ENCODE results near the gene CCM2.

The CCM2 gene

GRCh38 chr7:45069444-45070253 lies 69.6 kb downstream of the CCM2 start:
- DNase-seq: no peak

DNA sequence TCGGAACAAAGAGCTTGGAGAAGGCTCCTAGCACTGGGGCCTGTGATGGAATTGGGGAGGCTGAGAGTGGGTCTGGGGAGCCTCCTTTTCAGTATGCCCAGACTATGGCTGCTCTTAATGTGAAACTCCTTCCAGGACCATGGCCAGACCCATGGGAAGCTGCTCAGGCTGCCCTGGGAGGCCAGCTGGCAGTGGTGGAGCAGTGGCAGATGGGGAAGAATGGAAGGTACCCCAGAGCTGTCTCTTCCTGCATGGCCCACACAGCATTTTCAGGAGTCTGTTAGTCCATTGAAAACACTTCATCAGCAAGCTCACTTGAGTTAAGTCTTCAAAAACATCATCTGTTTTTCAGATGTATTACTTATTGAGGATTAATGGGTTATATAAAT lies 70.2 kb downstream of the CCM2 start:
- no peak for DNase-seq

DNA sequence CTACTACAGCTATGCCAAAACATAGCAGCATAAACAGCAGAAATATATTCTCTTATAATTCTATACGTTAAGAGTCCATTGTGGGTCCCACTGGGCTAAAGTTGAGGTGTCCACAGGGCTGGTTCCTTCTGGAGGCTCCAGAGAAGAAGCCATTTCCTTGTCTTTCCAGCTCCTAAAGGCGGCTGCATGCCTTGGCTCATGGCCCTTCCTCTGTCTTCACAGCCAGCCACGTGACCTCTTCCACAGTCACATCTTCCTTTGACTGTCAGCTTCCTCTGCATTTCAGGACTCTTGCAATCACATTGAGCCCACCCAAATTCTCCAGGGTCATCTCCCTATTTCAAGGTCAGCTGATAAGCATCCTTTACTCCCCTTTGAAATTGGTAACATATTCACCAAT lies 71.5 kb downstream of the CCM2 start:
- no peak for DNase-seq

DNA sequence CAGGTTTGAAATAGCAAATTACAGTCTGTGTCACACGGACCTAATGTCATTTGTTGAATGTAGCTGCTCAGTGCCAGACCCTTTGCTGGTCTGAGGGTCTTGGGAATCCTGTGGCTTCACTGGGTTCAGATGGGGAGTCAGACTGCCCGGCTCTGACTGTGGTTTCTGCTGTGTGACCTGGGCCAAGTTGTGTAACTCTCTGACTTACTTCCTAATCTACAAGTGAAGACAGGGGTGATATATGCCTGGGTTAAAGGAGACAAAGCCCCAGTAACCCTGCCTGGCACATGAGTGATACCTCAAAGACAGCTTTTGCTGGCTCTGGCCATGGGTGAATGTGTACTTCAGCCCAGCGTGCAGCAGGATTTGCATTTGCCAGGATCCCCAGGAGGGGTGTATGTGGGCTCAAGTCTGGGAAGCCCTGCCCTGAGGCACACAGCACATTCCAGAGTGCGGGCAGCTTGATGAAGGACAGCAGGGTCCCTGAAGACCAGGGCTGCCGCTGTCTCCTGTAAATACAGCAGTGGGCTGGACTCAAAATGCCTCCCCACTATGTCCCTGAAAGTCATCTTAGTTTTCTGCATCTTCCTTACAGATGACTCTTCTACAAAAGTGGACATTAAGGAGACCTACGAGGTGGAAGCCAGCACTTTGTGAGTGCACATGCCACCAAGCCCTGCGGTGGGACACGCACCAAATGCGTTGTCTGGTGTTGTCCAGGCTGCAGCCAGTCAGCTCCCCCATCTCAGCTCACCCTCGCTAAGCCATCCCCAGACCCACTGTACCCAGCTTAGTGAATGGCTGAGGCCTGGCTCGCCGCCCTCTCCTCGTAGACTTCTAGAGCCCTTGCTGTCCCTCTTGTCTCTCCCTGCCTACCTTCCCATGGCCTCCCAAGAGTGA lies 72.4 kb downstream of the CCM2 start:
- DNase-seq: no peak

DNA sequence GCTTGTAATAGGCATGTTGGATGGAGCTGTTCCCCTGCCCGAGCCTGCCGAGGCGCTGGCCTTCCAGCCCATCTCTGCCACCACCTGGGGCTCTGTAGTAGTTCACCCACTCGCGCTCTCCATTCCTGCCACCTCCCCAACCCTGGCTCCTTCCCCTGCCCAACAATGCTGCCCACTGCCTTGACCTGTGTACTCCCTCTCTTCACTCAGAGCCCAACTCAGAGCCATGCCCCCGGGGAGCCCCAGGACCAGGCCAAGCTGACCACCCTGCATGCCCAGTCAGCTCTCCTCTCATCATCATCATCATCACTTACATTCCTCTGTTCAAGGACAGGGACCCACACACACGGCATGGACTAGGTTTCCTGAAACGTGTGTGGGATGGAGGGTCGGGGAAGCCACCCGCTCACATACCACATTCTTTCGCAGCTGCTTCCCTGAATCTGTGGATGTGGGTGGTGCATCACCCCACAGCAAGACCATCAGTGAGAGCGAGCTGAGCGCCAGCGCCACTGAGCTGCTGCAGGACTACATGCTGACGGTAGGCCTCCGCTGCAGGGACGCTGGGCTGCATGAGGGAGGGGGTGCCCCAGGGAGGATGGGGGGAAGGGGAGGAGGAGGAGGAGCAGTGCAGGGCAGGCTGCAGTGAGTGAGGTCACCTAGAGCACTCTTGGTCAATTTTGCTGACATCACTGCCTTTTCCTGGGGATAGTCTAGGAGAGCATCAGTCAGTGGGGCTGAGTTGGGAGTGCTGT lies 73.2 kb downstream of the CCM2 start:
- DNase-seq: no peak

- no peak for DNase-seq
These were observed 74.0 kb downstream of the CCM2 start for GRCh38 chr7:45073786-45074527.

DNA sequence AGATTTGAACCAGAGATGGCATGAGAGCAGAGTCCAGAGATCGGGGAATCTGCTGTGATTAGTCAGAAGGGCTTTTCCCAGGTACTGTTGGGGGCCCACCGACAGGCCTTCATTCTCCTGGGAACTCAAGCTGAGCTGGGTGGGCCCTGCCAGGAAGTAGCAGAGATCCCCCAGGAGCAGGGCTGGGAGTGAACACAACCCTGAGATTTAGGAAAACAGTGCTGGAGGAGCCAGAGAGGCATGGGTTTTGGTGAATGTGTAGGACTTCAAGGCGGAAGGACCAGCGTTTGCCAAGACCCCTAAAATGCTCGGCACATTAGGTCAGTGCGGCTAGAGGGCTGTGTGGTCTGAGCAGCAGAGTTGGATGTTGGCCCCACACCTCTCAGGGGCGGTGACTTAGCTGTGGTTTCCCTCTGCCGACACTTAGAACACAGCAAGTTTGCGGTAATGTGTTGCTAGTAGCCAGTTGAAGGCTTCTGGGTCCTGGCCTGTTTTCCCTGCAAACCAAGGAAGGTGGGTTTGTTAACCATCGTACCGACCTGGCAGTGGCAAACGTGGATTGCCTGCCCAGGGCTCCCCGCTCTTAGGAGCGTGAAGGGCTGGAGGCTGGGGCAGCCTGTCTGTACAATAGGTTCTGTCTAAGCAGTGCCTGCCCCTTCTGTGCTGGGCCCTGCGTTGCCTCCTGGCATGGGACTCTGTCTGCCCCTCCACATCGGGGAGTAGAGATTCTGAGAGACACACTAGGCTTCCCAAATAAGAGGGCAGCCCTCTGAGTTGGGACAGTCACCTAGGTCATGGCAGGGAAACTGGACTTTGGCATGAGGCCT lies 74.7 kb downstream of the CCM2 start:
- DNase-seq: no peak

- DNase-seq: no peak
These were observed 75.3 kb downstream of the CCM2 start for GRCh38 chr7:45075355-45075644.

GRCh38 chr7:45075871-45076796 lies 76.1 kb downstream of the CCM2 start:
- no peak for DNase-seq

GRCh38 chr7:45076946-45077345 lies 76.9 kb downstream of the CCM2 start:
- no peak for DNase-seq

- DNase-seq: no peak
These were observed 77.6 kb downstream of the CCM2 start for GRCh38 chr7:45077579-45077978.

- no peak for DNase-seq
These were observed 78.2 kb downstream of the CCM2 start for GRCh38 chr7:45078125-45078681.

DNA sequence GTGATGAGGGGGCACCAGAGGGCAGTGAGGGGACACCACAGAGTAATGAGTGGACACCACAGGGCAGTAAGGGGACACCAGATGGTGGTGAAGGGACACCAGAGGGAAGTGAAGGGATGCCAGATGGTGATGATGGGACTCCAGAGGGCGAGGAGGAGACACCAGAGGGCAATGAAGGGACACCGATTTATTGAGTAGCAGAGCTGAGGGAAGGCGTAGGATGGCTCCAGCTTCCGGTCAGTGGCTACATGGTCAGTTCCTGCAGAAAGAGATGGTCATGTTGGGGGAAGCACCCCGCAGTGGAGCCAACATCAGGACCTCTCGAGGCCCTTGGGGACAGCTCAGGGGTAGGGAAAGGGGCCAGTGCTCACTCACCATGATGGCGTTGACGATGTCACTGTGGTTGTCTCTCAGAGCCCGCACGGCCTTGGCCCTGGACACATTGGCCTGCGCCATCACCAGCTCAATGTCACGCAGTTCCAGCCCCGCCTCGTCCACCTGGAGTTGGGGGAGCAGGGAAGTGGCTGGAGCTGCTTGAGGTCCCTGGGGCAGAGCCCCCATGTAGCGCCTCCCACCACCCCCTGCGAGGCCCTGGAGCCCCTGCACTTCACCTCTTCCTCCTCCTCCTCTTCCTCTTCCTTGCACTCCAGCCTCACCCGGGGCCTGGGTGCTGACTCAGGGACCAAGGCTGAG lies 80.4 kb downstream of the CCM2 start:
- no peak for DNase-seq

DNA sequence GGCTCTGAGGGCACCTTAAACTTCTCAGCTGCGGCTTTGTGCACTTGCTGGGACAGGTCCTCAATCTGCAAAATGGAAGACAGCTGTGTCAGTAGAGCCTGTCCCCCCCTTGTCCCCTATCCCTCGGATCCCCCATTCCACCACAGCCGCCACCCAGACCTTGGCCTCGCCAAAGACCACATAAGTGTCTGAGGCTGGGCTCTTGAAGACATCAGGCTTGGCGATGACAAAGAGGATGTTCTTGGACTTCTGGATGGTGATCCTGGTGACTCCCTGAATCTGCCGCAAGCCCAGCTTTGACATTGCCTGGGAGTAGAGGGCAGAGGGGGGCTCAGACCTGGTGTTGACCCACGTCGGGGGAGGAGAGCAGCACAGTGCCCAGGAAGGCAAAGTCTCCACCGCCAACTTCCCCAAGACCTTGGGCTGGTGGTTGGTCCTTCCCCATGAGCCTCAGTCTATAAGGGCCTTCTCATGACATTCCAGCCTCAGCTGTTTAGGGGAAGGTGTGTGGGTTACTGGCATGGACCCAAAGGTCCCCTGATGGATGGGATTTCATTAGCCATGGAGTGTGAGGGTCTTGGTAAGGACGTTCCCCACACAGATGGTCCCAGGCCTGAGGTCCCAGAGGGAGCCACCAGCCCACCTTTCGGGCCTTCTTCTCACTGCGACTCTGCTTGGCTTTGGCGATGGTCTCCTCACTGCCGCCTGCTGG lies 81.1 kb downstream of the CCM2 start:
- no peak for DNase-seq

GRCh38 chr7:45081670-45081974 lies 81.6 kb downstream of the CCM2 start:
- no peak for DNase-seq

- no peak for DNase-seq
These were observed 82.2 kb downstream of the CCM2 start for GRCh38 chr7:45082031-45082830.

DNA sequence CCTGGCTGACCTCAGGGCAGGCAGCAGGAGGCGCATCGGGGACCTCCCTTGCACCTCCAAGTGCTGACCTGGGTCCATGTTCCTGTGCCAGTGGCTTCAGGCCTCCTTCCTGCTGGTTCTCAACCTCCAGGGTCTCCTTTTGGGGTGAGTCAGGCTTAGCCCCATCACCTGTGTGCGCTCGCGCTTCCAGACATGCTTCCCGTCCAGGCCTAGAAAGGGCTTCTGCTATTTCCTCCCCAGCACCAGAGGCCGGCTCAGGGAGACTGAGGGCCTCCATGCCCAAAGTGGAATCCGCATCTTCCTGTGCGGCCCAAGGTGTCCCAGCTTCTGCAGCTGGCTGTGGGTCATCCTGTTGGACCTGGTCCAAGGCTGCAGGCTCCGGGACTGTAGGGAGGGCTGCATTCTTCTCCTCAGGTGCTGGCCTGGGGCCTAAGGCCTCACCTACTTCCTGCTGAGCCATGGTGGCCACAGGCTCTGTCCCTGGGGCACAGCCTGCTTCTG lies 82.9 kb downstream of the CCM2 start:
- DNase-seq: no peak

GRCh38 chr7:45084336-45084735 lies 84.3 kb downstream of the CCM2 start:
- DNase-seq: no peak

All from NCI-H2171 (cell line).